ENCODE results near the gene CT45A5. TPM values are rescaled to one million over a fixed set of nuclear protein-coding genes. Genes with fewer than 3 reads are reported as not detected.
"Not testable (repeated sequence)": the region's sequence is repeated elsewhere in the genome, so short reads cannot be mapped to it uniquely, and the experiment has no call there.

Gene CT45A5
- not detected in 2 replicates for total RNA-seq

- H4K20me1 ChIP-seq (ENCODE audit: insufficient read depth, low read length); H3K4me2 ChIP-seq (ENCODE audit: insufficient read depth, low read length); H3K4me3 ChIP-seq (ENCODE audit: insufficient read depth, low read length); H3K36me3 ChIP-seq (ENCODE audit: insufficient read depth, low read length); H3K4me1 ChIP-seq (ENCODE audit: insufficient read depth, low read length); H2AFZ ChIP-seq (ENCODE audit: low read length); DNase-seq (ENCODE audit: insufficient read length, low spot score, missing footprints); H3K27ac ChIP-seq (ENCODE audit: low read depth, low read length); H3K79me2 ChIP-seq (ENCODE audit: insufficient read depth, low read length); H3K9me3 ChIP-seq (ENCODE audit: low read depth, low read length); H3K27me3 ChIP-seq (ENCODE audit: insufficient read depth, low read length): not testable (repeated sequence)
Observed at GRCh38 chrX:135785403-135785802, at the start of gene CT45A5. TSS of gene CT45A5 (minus strand) at chrX:135785503. CDS start at chrX:135781729, 3,774 bp downstream.

GRCh38 chrX:135819912-135820311, 34.6 kb upstream of the CT45A5 start, which contains the start of gene CT45A2:
TSS of gene CT45A2 (minus strand) at chrX:135820012. CDS start at chrX:135816265, 3,747 bp downstream.
- H3K27me3 ChIP-seq (ENCODE audit: insufficient read depth, low read length); DNase-seq (ENCODE audit: insufficient read length, low spot score, missing footprints); H3K4me2 ChIP-seq (ENCODE audit: insufficient read depth, low read length); H2AFZ ChIP-seq (ENCODE audit: low read length); H3K4me1 ChIP-seq (ENCODE audit: insufficient read depth, low read length); H3K79me2 ChIP-seq (ENCODE audit: insufficient read depth, low read length); H3K36me3 ChIP-seq (ENCODE audit: insufficient read depth, low read length); H4K20me1 ChIP-seq (ENCODE audit: insufficient read depth, low read length); H3K4me3 ChIP-seq (ENCODE audit: insufficient read depth, low read length); H3K27ac ChIP-seq (ENCODE audit: low read depth, low read length); H3K9me3 ChIP-seq (ENCODE audit: low read depth, low read length): not testable (repeated sequence)

- H2AFZ ChIP-seq (ENCODE audit: low read length); H3K27ac ChIP-seq (ENCODE audit: low read depth, low read length); H3K36me3 ChIP-seq (ENCODE audit: insufficient read depth, low read length); DNase-seq (ENCODE audit: insufficient read length, low spot score, missing footprints); H3K27me3 ChIP-seq (ENCODE audit: insufficient read depth, low read length); H4K20me1 ChIP-seq (ENCODE audit: insufficient read depth, low read length); H3K9me3 ChIP-seq (ENCODE audit: low read depth, low read length); H3K4me3 ChIP-seq (ENCODE audit: insufficient read depth, low read length); H3K4me1 ChIP-seq (ENCODE audit: insufficient read depth, low read length); H3K4me2 ChIP-seq (ENCODE audit: insufficient read depth, low read length); H3K79me2 ChIP-seq (ENCODE audit: insufficient read depth, low read length): not testable (repeated sequence)
Observed at GRCh38 chrX:135802687-135803086, 17.4 kb upstream of the CT45A5 start, which contains the start of gene CT45A6. TSS of gene CT45A6 (minus strand) at chrX:135802787. CDS start at chrX:135798993, 3,794 bp downstream.

GRCh38 chrX:135768091-135768490, 17.2 kb downstream of the CT45A5 start, which contains the start of gene CT45A3:
TSS of gene CT45A3 (minus strand) at chrX:135768191. CDS start at chrX:135764444, 3,747 bp downstream.
- not testable (repeated sequence) for H3K36me3 ChIP-seq (ENCODE audit: insufficient read depth, low read length); DNase-seq (ENCODE audit: insufficient read length, low spot score, missing footprints); H4K20me1 ChIP-seq (ENCODE audit: insufficient read depth, low read length); H2AFZ ChIP-seq (ENCODE audit: low read length); H3K4me1 ChIP-seq (ENCODE audit: insufficient read depth, low read length); H3K4me2 ChIP-seq (ENCODE audit: insufficient read depth, low read length); H3K4me3 ChIP-seq (ENCODE audit: insufficient read depth, low read length); H3K27ac ChIP-seq (ENCODE audit: low read depth, low read length); H3K79me2 ChIP-seq (ENCODE audit: insufficient read depth, low read length); H3K27me3 ChIP-seq (ENCODE audit: insufficient read depth, low read length); H3K9me3 ChIP-seq (ENCODE audit: low read depth, low read length)

GRCh38 chrX:135744739-135745138, 40.6 kb downstream of the CT45A5 start:
- H3K27ac ChIP-seq (ENCODE audit: low read depth, low read length); DNase-seq (ENCODE audit: insufficient read length, low spot score, missing footprints); H3K9me3 ChIP-seq (ENCODE audit: low read depth, low read length); H3K27me3 ChIP-seq (ENCODE audit: insufficient read depth, low read length); H4K20me1 ChIP-seq (ENCODE audit: insufficient read depth, low read length); H2AFZ ChIP-seq (ENCODE audit: low read length); H3K4me3 ChIP-seq (ENCODE audit: insufficient read depth, low read length); H3K4me2 ChIP-seq (ENCODE audit: insufficient read depth, low read length); H3K36me3 ChIP-seq (ENCODE audit: insufficient read depth, low read length); H3K4me1 ChIP-seq (ENCODE audit: insufficient read depth, low read length); H3K79me2 ChIP-seq (ENCODE audit: insufficient read depth, low read length): not testable (repeated sequence)

GRCh38 chrX:135741192-135741715, 44.0 kb downstream of the CT45A5 start:
- no peak overlapping the region for H2AFZ ChIP-seq (ENCODE audit: low read length)
- H3K27ac ChIP-seq (ENCODE audit: low read depth, low read length): no peak overlapping the region
- H3K4me1 ChIP-seq (ENCODE audit: insufficient read depth, low read length): no peaks in the 10 kb centered on the region
- no peaks in the 10 kb centered on the region for H3K9me3 ChIP-seq (ENCODE audit: low read depth, low read length)
- H3K79me2 ChIP-seq (ENCODE audit: insufficient read depth, low read length): no peaks in the 10 kb centered on the region
- H3K27me3 ChIP-seq (ENCODE audit: insufficient read depth, low read length): no peaks in the 10 kb centered on the region
- no peak overlapping the region for H3K4me2 ChIP-seq (ENCODE audit: insufficient read depth, low read length)
- TF ChIP-seq CTCF (IDR thresholded peaks at IDR 0.05; ENCODE audit: extremely low read depth, low read depth, low read length): no peak
- no peaks in the 10 kb centered on the region for H3K36me3 ChIP-seq (ENCODE audit: insufficient read depth, low read length)
- no peaks in the 10 kb centered on the region for H4K20me1 ChIP-seq (ENCODE audit: insufficient read depth, low read length)
- peak; percentile 42 for DNase-seq (ENCODE audit: insufficient read length, low spot score, missing footprints)
- H3K4me3 ChIP-seq (ENCODE audit: insufficient read depth, low read length): no peak overlapping the region

Measured in osteoblast (primary cell).